ENCODE results near the gene CNTN6.

Gene CNTN6

GRCh38 chr3:1179146-1179545 lies 86.3 kb downstream of the CNTN6 start:
- DNase-seq (ENCODE audit: low spot score), result no peak

GRCh38 chr3:1183320-1184048 lies 90.7 kb downstream of the CNTN6 start:
- peak; percentile 8 for DNase-seq (ENCODE audit: low spot score)

GRCh38 chr3:1190569-1190968 lies 97.7 kb downstream of the CNTN6 start:
- DNase-seq (ENCODE audit: low spot score), result no peak

GRCh38 chr3:1191026-1191425 lies 98.2 kb downstream of the CNTN6 start:
- DNase-seq (ENCODE audit: low spot score), result no peak

GRCh38 chr3:1195947-1196346 lies 103.1 kb downstream of the CNTN6 start:
- DNase-seq (ENCODE audit: low spot score), result peak; percentile 4

- no peak for DNase-seq (ENCODE audit: low spot score)
Observed at GRCh38 chr3:1197051-1197450, 104.2 kb downstream of the CNTN6 start.

GRCh38 chr3:1200371-1200770 lies 107.5 kb downstream of the CNTN6 start:
- DNase-seq (ENCODE audit: low spot score), result no peak

GRCh38 chr3:1207904-1208303 lies 115.1 kb downstream of the CNTN6 start:
- no peak for DNase-seq (ENCODE audit: low spot score)

- DNase-seq (ENCODE audit: low spot score), result no peak
Observed at GRCh38 chr3:1214933-1215332, 122.1 kb downstream of the CNTN6 start.

- no peak for DNase-seq (ENCODE audit: low spot score)
Observed at GRCh38 chr3:1216856-1217255, 124.0 kb downstream of the CNTN6 start.

- no peak for DNase-seq (ENCODE audit: low spot score)
Observed at GRCh38 chr3:1227111-1227510, 134.3 kb downstream of the CNTN6 start.

GRCh38 chr3:1228289-1228688 lies 135.5 kb downstream of the CNTN6 start:
- DNase-seq (ENCODE audit: low spot score), result no peak

- DNase-seq (ENCODE audit: low spot score), result no peak
Observed at GRCh38 chr3:1230920-1231319, 138.1 kb downstream of the CNTN6 start.

GRCh38 chr3:1232276-1232675 lies 139.5 kb downstream of the CNTN6 start:
- no peak for DNase-seq (ENCODE audit: low spot score)

- DNase-seq (ENCODE audit: low spot score), result no peak
Observed at GRCh38 chr3:1235526-1236120, 142.8 kb downstream of the CNTN6 start.

- DNase-seq (ENCODE audit: low spot score), result no peak
Observed at GRCh38 chr3:1251282-1252060, 158.6 kb downstream of the CNTN6 start.

GRCh38 chr3:1252061-1252430 lies 159.2 kb downstream of the CNTN6 start:
- no peak for DNase-seq (ENCODE audit: low spot score)

GRCh38 chr3:1262246-1262645 lies 169.4 kb downstream of the CNTN6 start:
- DNase-seq (ENCODE audit: low spot score), result no peak

- DNase-seq (ENCODE audit: low spot score), result no peak
Observed at GRCh38 chr3:1263121-1263520, 170.3 kb downstream of the CNTN6 start.

- no peak for DNase-seq (ENCODE audit: low spot score)
Observed at GRCh38 chr3:1269808-1270207, 177.0 kb downstream of the CNTN6 start.

- no peak for DNase-seq (ENCODE audit: low spot score)
Observed at GRCh38 chr3:1272546-1273265, 179.9 kb downstream of the CNTN6 start.

- no peak for DNase-seq (ENCODE audit: low spot score)
Observed at GRCh38 chr3:1275495-1275894, 182.7 kb downstream of the CNTN6 start.

- DNase-seq (ENCODE audit: low spot score), result no peak
Observed at GRCh38 chr3:1287815-1288214, 195.0 kb downstream of the CNTN6 start.

All from AG08396 (cell line).